Measurements from ENCODE around the gene KLC4.
"Not testable (repeated sequence)": the region's sequence is repeated elsewhere in the genome, so short reads cannot be mapped to it uniquely, and the experiment has no call there.

Gene KLC4

DNA sequence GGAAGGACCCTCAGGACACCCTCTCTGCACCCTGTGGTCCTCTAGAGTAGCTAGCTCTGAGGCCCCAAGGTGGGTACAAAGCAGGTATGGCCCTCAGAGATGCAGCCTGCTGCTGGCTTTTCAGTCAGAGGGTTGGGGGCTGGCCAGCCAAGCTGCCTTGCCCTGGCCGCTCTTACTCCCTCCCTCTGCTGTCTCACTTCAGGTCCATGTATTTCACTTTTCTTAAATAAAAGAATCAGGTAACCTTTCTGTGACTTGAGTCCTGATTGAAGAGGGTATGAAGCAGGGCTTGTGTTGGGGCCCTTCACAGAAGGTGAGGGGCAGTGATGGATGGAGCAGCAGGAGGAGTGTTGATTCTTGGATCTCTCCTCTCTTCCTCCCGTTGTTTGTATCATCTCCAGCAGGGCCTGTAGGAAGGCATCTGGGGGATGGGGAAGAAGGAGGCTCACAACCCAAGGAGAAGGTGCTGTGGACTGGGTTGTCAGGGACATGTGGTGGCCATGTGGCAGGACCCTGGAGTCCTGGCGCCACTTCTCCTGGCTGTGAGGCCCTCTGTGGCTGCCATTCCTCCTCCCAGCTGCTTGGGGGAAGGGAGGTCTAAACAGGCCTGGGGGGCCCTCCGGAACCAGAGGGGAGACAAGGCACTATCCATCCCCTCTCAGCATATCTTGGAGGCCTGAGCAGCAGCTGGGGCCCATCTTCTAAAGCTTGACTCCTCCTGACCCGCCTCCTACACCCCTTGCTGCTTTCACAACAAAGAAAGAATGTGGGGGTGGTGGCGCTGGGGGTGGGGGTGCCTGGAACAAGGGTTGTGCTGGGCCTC is 15.6 kb downstream of the KLC4 start:
- DNase-seq, result no peak

GRCh38 chr6:43075670-43076463 is 16.4 kb downstream of the KLC4 start, which contains the start of gene PTK7:
TSS of gene PTK7 (plus strand) at chr6:43076314. CDS start at chr6:43076489, 175 bp downstream.
- DNase-seq, result no peak

GRCh38 chr6:43076464-43077332 is 17.3 kb downstream of the KLC4 start:
- no peak for DNase-seq

DNA sequence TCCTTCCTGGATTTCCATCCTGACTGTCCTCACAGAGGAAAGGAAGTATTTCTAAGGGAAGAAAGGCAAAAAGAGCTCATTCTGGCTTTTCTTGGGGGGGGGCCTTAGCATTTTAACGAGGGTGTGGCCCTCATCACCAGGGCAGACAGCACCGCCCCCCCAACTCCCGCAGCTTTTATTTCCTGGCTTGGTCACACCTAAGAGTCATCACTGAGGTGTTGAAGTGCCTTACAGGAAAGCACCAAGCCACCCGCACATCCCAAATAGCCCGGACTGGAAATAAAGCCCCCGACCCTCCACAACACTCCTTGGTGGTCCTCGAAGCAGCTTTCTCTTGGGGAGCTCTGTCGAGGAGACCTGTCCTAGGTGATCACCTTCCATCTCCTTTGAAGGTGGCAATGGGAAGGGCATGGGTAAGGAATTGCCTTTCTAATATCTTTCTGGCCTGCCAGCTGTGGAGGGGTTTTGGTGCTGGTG is 17.9 kb downstream of the KLC4 start:
- no peak for DNase-seq

DNA sequence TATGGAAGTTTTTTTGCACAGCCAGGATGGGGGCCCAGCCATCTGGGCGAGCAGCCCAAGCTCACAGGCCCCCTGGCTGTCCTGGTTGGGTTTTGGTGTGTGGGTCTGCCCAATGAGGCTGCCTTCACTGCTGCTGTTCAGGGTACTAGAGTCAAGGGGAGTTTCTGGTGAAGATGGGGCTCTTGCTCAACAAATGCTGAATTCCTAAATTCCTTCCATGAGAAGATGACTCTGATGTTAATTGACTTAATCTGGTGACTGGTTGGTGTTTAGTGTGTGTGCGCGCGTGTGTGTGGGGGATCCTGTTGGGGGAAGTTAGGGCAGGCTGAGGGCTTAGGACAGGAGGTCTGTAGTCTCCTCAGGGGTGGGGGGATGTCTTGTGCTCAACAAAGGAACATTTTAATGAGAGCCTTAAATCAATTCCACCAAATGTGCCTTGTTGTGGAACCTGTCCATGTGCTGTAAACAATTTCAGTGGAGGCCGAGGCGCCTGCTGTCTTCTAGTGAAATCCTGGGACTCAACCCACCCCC is 18.6 kb downstream of the KLC4 start:
- no peak for DNase-seq

DNA sequence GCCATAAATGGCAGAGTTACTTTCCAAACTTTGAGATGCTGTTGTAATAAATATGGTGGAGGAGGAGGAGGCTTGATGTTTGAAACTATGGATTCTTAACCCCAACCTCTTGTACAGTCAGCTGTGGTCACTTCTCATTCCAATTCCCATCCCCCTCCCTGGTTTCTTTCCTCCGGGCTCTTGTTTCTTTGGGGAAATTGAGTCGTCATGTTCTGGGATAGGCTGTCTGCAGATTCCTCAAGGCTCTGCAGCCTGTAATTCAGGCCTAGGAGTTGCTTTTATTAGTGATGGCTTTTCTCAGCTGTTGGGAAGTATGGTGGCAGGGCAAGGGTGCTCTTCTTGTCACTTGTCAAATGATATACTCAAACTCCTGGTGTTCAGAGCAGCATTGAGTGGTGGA is 19.3 kb downstream of the KLC4 start:
- no peak for DNase-seq

DNA sequence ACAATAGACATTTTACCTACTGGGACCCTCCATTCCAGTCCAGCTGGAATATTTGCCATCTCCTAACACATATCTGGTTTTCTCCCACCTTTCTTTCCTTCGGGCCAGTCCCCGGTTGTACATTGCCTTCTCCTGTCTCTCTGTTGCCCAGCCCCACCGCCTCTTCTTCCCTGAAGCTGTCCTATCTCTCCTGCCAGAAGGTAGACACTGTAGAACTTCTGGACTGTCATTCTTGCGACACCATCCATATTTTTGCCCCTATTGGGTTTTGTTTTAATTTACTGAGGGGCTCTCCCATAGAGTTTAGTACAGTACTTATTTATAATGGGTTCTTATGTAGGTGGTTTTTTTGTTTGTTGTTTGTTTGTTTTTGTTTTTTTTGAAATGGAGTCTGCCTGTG is 21.6 kb downstream of the KLC4 start:
- DNase-seq, result no peak

- DNase-seq, result not testable (repeated sequence)
Observed at GRCh38 chr6:43081922-43082321, 22.5 kb downstream of the KLC4 start.

DNA sequence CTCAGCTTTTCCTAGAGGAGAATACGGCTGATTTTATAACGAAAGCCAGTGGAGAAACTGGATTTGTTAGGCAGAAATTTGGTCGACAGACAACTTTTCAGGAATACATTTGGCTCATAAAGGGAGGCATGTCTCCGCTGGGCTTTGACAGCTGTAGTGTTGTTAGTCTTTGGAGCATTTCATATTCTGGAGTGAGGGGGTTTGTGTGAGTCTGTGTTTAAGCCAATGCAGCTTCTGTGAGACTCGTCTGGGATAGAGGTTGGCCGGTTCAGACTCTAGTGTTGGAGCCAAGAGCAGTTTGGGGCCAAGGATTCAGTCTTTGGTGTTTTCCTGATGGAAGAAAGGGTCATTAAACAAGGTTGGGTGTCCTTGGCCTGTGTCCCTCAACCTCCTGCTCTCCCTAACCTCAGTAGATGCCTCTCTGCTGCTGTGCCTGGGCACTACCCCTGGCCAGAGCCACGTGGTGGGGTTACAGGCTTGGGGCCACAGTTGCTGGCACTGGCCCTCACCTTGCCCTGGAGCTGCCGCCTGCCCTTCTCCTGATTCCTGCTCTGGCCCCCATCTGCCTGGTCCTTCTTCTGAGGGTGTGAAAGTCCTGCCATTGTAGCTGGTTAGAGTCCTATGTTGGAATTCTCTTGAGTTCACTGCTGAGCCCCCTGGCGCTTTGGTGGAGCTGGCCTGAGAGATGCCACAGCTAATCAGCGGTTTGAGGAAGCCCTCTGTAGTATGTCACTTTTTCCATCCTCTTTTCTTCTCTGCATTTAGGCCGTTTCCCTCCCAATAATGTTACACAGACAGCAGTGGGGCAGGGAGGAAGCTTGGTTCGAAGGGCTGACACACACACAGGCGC is 23.6 kb downstream of the KLC4 start:
- DNase-seq, result no peak

DNA sequence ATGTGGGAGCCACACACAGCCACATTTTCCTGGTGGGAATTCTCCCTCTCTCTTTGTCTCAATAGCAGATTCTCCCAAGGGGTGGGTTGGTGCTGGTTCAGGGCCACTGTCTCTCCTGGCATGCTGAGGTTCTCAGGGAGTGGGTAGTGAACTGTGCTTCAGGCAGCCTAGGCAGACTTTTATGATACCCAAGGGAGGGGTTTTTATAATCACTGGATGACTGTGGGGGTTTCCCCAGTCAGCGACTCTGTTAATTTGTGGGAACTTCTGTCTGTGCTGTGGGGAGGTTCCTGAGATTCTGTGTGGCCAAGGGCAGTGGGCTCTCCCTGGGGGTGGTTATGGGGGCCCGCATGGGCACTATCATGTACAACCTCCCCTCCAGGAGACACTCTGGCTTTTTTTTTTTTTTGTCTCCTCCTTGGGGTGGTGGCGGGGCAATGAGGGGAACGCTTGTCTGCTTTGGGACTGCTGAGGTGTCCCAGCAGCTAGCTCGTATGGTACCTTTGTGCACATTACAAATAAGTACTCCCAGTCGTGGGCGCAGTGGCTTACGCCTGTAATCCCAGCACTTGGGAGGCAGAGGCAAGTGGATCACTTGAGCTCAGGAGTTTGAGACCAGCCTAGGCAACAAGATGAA is 26.7 kb downstream of the KLC4 start:
- no peak for DNase-seq

GRCh38 chr6:43088654-43089056 is 29.2 kb downstream of the KLC4 start:
- DNase-seq, result no peak

DNA sequence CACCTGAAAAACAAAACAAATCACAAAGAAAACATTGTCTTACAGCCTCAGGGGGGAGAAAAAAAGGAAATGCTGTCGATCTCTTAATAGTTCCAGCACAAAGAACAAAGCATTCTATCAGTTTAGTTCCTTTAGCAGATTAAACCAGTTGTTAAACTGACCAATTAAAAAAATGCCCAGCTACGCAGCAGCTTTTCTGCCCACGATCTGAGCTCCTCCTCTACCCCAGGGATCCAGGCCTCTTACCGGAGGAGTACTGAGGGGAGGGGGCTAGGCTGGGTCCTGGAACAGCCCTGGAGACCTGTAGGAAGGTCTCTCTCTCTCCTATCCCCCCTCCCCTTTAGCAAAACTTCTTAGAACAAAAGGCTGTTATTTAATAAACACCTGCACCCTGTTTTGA is 30.0 kb downstream of the KLC4 start:
- no peak for DNase-seq

DNA sequence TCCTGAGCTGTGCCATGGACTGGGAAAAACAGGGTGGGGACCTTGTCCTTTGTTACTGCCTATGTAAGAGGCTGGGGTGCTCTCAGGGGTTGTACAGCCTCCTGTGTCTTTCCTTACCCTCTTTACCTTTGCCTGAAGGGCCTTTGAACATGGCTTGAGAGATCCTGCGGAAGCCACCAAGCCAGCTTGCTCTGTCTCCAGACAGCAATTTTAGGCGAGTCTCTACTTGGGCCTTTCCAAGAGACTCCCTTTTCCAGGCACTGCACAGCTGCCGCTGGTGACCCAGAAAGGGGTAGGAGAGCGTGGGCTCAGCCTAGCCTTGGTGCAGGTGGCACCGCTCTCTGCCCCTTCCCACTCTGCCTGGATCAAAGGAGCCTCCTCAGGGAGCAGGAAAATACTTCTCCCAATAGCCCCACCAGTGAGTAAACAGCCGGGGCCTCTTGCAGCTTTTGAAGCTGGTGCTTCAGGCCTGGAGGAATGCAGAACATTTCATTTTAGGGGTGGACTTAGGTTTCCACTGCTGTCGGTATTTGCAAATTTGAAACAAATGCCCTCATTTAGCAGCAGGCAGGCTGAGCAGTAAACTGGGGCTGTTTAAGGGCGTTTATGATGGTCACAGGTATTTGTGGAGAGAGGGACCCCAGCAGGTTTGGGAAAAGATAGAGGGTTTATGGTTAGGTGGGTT is 30.6 kb downstream of the KLC4 start:
- no peak for DNase-seq

DNA sequence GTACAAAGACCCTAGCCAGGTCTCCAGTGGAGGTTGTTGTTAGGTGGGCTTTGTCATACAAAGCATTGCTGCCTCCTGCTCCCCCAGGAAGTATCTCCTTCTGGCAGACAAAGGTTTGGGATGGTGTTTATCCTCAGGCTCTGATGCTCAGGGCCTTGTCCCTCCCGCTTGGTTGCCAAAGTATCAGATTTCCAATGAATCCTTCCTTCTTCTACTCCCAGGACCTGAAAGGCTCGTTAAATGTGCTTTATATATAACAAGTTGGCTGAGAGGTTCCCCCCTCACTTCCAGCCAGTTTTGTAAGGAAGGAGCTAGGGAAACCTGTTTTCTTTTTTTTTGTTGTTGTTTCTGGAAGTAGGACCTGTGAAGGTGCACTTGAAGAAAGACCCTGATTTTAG is 31.1 kb downstream of the KLC4 start:
- no peak for DNase-seq

DNA sequence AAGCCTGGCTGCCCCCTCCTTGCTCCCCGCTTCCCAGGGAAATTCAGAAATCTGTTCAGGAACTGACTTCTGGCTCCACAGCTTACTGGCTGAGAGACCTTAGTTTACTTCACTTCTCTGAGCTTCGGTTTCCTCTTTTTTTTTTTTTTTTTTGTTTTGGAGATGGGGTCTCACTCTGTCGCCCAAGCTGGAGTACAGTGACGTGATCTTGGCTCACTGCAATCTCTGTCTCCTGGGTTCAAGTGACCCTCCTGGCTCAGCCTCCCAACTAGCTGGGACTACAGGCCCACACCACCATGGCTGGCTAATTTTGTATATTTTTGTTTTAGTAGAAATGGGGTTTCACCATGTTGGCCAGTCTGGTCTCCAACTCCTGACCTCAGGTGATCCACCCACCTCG is 31.6 kb downstream of the KLC4 start:
- DNase-seq, result no peak

DNA sequence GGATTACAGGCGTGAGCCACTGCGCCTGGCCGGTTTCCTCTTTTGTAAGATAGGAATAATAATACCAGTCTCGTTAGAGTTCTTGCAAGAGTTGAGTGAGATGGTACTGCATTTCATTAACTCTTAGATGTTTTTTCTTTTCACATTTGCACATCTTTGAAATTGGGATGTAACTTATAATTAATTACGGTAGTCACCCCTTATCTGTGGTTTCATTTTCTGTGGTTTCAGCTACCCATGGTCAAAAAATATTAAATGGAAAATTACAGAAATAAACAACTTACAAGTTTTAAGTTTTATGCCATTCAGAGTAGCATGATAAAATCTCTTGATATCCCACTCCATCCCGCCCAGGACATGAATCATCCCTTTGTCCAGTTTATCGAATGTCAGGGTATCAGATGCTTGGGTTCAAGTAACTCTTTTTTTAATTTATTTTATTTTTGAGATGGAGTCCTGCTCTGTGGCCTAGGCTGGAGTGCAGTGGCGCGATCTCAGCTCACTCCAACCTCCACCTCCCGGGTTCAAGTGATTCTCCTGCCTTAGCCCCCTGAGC is 32.1 kb downstream of the KLC4 start:
- no peak for DNase-seq

- no peak for DNase-seq
Observed at GRCh38 chr6:43092635-43093034, 33.2 kb downstream of the KLC4 start.

DNA sequence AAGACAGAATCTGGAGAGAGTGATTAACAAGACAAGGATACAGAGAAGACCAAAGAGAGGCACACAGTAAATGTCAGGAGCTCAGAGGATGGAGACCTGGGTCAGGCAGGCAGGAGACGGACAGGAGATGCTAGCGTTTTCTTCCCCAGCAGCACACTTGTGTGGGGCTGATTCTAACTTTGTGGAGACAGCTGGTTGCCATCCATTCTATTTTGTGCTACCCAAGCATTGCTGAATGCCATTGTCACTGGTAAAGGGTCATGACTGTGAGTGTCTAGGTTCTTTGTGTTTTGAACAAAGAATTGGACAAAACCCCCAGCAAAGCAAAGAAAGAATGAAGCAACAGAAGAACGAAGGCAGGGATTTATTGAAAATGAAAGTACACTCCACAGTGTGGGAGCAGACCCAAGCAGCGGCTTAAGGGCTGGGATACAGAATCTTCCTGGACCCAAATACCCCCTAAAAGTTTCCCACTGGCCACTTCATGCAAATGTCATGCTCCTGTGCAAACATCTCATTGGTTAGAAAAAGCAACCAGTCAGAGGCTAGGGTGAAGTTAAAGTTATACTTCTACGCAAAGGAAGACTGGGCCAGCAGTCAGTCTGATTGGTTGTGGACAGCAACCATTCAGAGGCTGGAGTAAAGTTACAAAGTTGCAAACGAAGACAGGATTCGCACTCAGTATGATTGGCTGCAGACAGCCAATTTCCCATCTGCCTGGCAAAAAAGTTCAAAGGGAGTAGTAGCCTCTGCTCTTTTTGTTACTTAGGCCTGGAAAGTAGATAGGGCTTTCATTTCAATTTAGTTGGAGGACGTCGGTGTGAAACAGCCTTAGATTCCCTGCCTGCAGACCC is 34.2 kb downstream of the KLC4 start:
- peak in 1 of 2 donors; percentile 22 for DNase-seq

DNA sequence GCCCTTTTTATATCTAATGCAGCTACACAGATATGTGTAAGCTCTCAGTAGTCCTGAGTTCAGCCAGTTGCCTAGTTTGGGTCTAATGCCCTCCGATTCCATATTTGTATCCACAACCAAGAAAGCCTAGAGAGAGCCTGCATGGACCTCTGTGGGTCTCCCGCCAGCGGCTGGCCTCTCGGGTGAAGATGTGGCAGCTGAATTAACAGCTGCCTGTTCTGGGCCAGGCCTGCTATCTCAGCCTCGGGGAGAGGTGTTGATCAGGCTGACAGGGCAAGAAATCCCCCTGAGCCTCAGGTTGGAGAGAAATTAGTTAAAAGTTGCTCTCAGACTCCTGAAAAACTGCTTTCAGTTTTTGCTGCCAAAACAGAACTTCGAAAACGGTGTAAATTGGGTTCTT is 36.5 kb downstream of the KLC4 start:
- DNase-seq, result no peak
